Epithelial cell of proximal tubule (primary cell): ENCODE measurements around the gene TPGS2. TPM values are rescaled to one million over a fixed set of nuclear protein-coding genes. Genes with fewer than 3 reads are reported as not detected.

Experiments
- DNase-seq: peaks from one replicate; pipeline ENCODE4 v3.0.0-alpha.2; 2011; ENCODE audit warnings: low read depth
- H3K4me3 ChIP-seq: 2 replicates; pipeline ENCODE4 v1.5.1; 2011; ENCODE audit warnings: low read depth, mild to moderate bottlenecking, low read length
- total RNA-seq: library from RNA; depleted of rRNA; stranded (reverse); fragments of >200 nt; gene quantifications from 2 replicates; pipeline ENCODE4 v1.2.3, GENCODE V29; 2015
- TF ChIP-seq, protein P1 (sequence below): conservative IDR thresholded peaks from 2 replicates; pipeline ENCODE4 v1.5.1; 2012; ENCODE audit warnings: low read depth, mild to moderate bottlenecking, low read length

Gene TPGS2
- total RNA-seq, 1 donor from 2014 or later, result 228 TPM

DNA sequence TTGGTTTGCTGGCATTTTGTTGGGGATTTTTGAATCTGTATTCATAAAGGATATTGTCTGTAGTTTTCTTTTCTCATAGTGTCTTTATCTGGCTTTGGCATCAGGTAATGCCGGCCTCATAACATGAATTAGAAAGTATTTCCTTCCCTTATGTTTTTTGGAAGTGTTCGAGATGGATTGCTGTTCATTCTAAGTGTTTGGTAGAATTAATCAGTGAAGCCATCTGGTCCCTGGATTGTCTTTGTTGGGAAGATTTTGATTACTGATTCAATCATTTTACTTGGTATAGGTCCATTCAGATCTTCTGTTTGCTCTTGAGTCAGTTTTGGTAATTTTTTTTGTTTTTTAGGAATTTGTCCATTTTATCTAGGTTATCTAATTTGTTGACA, 22.4 kb upstream of the TPGS2 start:
- TF ChIP-seq, protein P1, sequence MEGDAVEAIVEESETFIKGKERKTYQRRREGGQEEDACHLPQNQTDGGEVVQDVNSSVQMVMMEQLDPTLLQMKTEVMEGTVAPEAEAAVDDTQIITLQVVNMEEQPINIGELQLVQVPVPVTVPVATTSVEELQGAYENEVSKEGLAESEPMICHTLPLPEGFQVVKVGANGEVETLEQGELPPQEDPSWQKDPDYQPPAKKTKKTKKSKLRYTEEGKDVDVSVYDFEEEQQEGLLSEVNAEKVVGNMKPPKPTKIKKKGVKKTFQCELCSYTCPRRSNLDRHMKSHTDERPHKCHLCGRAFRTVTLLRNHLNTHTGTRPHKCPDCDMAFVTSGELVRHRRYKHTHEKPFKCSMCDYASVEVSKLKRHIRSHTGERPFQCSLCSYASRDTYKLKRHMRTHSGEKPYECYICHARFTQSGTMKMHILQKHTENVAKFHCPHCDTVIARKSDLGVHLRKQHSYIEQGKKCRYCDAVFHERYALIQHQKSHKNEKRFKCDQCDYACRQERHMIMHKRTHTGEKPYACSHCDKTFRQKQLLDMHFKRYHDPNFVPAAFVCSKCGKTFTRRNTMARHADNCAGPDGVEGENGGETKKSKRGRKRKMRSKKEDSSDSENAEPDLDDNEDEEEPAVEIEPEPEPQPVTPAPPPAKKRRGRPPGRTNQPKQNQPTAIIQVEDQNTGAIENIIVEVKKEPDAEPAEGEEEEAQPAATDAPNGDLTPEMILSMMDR, result no peak
- DNase-seq, result no peak

DNA sequence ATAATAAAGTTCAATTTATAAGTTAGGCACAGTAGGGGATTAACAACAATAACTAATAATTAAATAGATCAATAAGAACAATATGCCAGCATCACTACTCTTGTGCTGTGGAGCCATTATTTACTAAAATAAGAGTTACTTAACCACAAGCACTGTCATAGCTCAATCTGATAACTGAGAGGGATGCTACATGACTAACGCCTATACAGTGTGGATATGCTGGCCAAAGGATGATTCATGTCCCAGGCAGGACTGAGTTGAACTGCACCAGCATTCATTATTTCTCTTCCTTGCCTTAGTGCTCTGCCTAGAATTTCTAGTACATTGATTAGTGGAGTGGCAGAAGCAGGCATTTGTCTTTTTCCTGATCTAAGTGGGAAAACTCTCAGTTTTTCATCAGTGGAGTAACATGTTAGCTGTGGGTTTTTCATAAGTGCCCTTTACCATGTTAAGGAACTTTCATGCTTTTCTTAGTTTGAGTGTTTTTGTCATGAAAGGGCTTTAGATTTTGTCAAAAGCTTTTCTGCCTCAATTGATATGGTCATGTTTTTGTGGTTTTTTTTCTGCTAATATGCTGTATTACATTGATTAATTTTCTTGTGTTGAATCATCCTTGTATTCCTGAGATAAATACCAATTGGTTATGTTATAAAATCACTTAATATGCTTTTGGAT, 21.9 kb upstream of the TPGS2 start:
- TF ChIP-seq, protein P1, result no peak
- H3K4me3 ChIP-seq, result no peak overlapping the region
- DNase-seq, result no peak

More for the DNA sequence above, 22.4 kb upstream of the TPGS2 start:
- H3K4me3 ChIP-seq, result no peak overlapping the region

DNA sequence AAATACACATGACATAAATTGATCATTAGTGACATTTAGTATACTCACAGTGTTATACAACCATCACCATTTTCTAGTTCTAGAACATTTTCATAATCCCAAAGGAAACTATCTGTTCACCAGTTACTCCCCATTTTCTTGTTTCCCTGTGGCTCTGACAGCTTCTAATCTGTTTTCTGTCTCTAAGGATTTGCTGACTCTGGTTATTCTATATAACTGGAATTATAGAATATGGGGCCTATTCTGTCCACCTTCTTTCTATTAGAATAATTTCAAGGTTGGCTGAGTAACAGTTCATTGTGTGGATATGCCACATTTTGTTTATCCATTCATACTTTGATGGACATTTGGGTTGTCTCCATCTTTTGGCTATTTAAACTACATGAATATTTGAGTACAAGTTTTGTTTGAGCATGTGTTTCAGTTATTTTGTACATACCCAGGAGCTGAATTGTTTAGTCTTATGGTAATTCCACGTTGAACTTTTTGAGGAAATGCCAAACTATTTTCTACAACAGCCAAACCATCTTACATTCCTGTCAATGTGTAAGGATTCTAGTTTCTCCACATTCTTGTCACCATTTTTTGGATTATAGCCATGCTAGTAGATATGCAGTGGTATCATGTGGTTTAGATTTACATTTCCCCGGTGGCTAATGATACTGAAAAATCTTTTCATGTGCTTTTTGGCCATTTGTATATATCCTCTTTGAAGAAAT, 20.6 kb upstream of the TPGS2 start:
- no peak overlapping the region for H3K4me3 ChIP-seq
- TF ChIP-seq, protein P1, result no peak
- no peak for DNase-seq

DNA sequence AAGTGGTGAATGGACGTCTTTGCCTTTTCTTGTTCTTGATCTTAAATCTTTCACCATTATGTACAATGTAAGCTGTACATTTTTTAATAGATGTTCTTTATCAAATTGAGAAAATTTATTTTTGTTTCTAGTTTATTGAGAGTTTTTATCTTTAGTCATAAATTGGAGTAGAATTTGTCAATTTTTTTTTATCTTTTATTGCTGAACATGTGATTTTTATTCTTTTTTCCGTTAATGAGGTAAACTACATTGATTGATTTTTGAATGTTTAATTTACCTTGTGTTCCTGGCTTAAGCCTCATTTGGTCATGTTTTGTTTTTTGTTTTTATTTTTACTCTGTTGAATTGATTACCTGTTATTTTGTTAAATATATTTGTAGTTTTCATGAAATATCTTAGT, 19.8 kb upstream of the TPGS2 start:
- H3K4me3 ChIP-seq, result no peak overlapping the region
- DNase-seq, result no peak
- TF ChIP-seq, protein P1, result no peak

DNA sequence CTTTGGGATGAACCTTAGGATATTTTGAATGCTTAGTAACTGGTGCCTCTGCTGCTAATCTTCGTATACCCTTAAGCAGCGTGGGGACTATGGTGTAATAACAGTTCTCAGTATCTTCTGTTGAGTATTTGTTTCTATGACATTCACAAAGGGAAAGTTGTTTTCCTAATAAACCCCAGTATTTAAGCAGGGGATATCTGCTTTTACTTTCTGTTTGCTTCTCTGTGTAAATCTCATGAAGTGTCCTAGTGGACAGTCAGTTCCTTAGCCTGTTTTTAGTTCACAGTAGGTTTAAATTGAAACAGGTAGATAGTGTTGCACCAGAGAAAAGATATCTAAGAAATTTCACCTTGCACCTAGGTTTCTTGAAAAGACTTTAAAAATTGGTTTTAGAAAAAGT, 15.0 kb upstream of the TPGS2 start:
- TF ChIP-seq, protein P1, result no peak
- DNase-seq, result no peak
- H3K4me3 ChIP-seq, result no peak overlapping the region

DNA sequence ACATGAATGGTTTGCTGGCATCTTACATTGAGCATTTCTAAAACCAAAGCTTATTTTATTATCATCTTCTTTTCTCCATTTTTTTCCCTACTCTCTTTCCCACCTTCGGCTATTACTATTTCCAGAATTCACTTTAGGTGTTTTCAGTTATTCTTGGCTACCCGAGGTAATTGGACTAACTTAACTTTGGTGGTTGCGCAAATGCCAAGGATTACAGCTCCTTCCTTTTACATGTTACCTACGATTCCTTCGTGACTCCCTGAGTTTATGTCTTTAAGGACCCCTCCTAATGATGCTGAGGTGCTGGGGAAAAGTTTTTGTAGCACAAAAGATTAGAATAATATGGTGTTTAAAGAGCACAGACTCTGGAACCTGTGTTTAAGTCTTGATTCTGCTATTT, 14.4 kb upstream of the TPGS2 start:
- no peak overlapping the region for H3K4me3 ChIP-seq
- no peak for DNase-seq
- TF ChIP-seq, protein P1, result no peak

DNA sequence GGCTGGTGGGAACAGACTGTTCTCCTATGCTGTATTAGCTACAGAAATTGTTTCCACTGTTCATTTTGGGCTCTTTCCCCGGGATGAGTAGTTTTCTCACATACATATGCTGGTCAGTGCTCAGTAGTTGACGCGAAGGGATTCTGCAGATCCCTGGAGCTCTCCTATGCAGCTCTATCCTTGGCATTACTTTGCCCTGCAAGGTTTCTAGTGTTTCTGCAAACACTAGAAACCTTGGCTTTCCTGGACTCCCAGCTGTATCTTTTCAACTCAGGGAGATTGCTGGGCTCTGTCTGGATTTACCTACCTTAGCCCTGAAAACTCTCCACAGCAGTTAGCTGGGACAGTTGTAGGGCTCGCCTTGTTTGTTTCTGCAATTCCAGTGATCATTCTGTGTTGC, 11.0 kb upstream of the TPGS2 start:
- TF ChIP-seq, protein P1, result no peak
- no peak overlapping the region for H3K4me3 ChIP-seq
- no peak for DNase-seq
